Measurements from ENCODE around the gene TMC7. TPM values are rescaled to one million over a fixed set of nuclear protein-coding genes. Genes with fewer than 3 reads are reported as not detected.
A peak's percentile ranks its signal among the peaks of the same experiment; 100 is the strongest.

The TMC7 gene
- polyA plus RNA-seq, 6 donors from 2014 or later: not detected

GRCh38 chr16:19017179-19017578, 33.4 kb downstream of the TMC7 start:
- H3K27me3 Mint-ChIP-seq: peaks cover 0 to 8% (median 5%) of the 10 kb centered on the region in 3 donors
- peaks cover 0 to 2% (median 0%) of the 10 kb centered on the region in 7 donors for H3K9me3 Mint-ChIP-seq
- H3K4me3 Mint-ChIP-seq: no peak overlapping the region
- ATAC-seq (ENCODE audit: low read depth in 2 of 2): no peak
- no peaks in the 10 kb centered on the region for H3K36me3 Mint-ChIP-seq
- H3K27ac Mint-ChIP-seq: no peak overlapping the region
- H3K4me1 Mint-ChIP-seq: no peaks in the 10 kb centered on the region
- DNase-seq: no peak

GRCh38 chr16:19020689-19021088, 37.0 kb downstream of the TMC7 start:
- peaks cover 0 to 13% (median 0%) of the 10 kb centered on the region in 3 donors for H3K27me3 Mint-ChIP-seq
- H3K9me3 Mint-ChIP-seq: no peaks in the 10 kb centered on the region
- no peak for ATAC-seq (ENCODE audit: low read depth in 2 of 2)
- no peaks in the 10 kb centered on the region for H3K4me1 Mint-ChIP-seq
- H3K4me3 Mint-ChIP-seq: no peak overlapping the region
- H3K27ac Mint-ChIP-seq: no peak overlapping the region
- no peaks in the 10 kb centered on the region for H3K36me3 Mint-ChIP-seq
- DNase-seq: no peak

GRCh38 chr16:19021747-19022146, 38.0 kb downstream of the TMC7 start:
- no peak overlapping the region for H3K4me3 Mint-ChIP-seq
- no peaks in the 10 kb centered on the region for H3K4me1 Mint-ChIP-seq
- no peaks in the 10 kb centered on the region for H3K9me3 Mint-ChIP-seq
- peaks cover 0 to 13% (median 0%) of the 10 kb centered on the region in 3 donors for H3K27me3 Mint-ChIP-seq
- DNase-seq (no peak), ATAC-seq (ENCODE audit: low read depth in 2 of 2) (no peak)
- H3K27ac Mint-ChIP-seq: no peak overlapping the region
- H3K36me3 Mint-ChIP-seq: no peaks in the 10 kb centered on the region

- DNase-seq (no peak), ATAC-seq (ENCODE audit: low read depth in 2 of 2) (no peak)
- H3K27ac Mint-ChIP-seq: no peak overlapping the region
- H3K27me3 Mint-ChIP-seq: peaks cover 0 to 13% (median 8%) of the 10 kb centered on the region in 3 donors
- H3K9me3 Mint-ChIP-seq: peaks cover 0 to 4% (median 0%) of the 10 kb centered on the region in 7 donors
- no peaks in the 10 kb centered on the region for H3K4me1 Mint-ChIP-seq
- no peaks in the 10 kb centered on the region for H3K36me3 Mint-ChIP-seq
- no peak overlapping the region for H3K4me3 Mint-ChIP-seq
Measured at GRCh38 chr16:19027416-19027815, 43.7 kb downstream of the TMC7 start.

GRCh38 chr16:19029980-19030379, 46.2 kb downstream of the TMC7 start:
- Mint-ChIP-seq H3K9me3 (peaks cover 0 to 7% (median 6%) of the 10 kb centered on the region in 7 donors), H3K4me3 (no peak overlapping the region), H3K36me3 (no peaks in the 10 kb centered on the region), H3K27ac (no peak overlapping the region), H3K4me1 (no peaks in the 10 kb centered on the region), H3K27me3 (peaks cover 0 to 13% (median 3%) of the 10 kb centered on the region in 3 donors)
- ATAC-seq (ENCODE audit: low read depth in 2 of 2): no peak
- DNase-seq: no peak

GRCh38 chr16:19031738-19032137, 48.0 kb downstream of the TMC7 start:
- H3K36me3 Mint-ChIP-seq: peaks cover 0 to 6% of the 10 kb centered on the region in 2 donors
- H3K27ac Mint-ChIP-seq: no peak overlapping the region
- DNase-seq (no peak), ATAC-seq (ENCODE audit: low read depth in 2 of 2) (no peak)
- no peak overlapping the region for H3K4me3 Mint-ChIP-seq
- no peaks in the 10 kb centered on the region for H3K4me1 Mint-ChIP-seq
- peaks cover 3 to 22% (median 12%) of the 10 kb centered on the region in 7 donors for H3K9me3 Mint-ChIP-seq
- peaks cover 0 to 13% (median 3%) of the 10 kb centered on the region in 3 donors for H3K27me3 Mint-ChIP-seq

GRCh38 chr16:19033761-19034160, 50.0 kb downstream of the TMC7 start:
- H3K27ac Mint-ChIP-seq: no peak overlapping the region
- DNase-seq: no peak
- H3K27me3 Mint-ChIP-seq: peaks cover 0 to 13% (median 3%) of the 10 kb centered on the region in 3 donors
- ATAC-seq (ENCODE audit: low read depth in 2 of 2): no peak
- H3K9me3 Mint-ChIP-seq: peaks cover 3 to 38% (median 18%) of the 10 kb centered on the region in 7 donors
- H3K4me3 Mint-ChIP-seq: no peak overlapping the region
- H3K36me3 Mint-ChIP-seq: peaks cover 0 to 8% of the 10 kb centered on the region in 2 donors
- no peaks in the 10 kb centered on the region for H3K4me1 Mint-ChIP-seq

GRCh38 chr16:19040400-19040799, 56.7 kb downstream of the TMC7 start:
- no peak overlapping the region for H3K4me3 Mint-ChIP-seq
- H3K36me3 Mint-ChIP-seq: peaks cover 0 to 8% of the 10 kb centered on the region in 2 donors
- no peak overlapping the region for H3K27ac Mint-ChIP-seq
- H3K27me3 Mint-ChIP-seq: peaks cover 4 to 7% (median 5%) of the 10 kb centered on the region in 3 donors
- H3K4me1 Mint-ChIP-seq: no peaks in the 10 kb centered on the region
- ATAC-seq (ENCODE audit: low read depth in 2 of 2) (no peak), DNase-seq (no peak)
- H3K9me3 Mint-ChIP-seq: peaks cover 3 to 28% (median 13%) of the 10 kb centered on the region in 7 donors

- peaks cover 0 to 3% (median 0%) of the 10 kb centered on the region in 7 donors for H3K9me3 Mint-ChIP-seq
- peaks cover 5 to 9% (median 7%) of the 10 kb centered on the region in 3 donors for H3K27me3 Mint-ChIP-seq
Measured at GRCh38 chr16:19044769-19045168, 61.0 kb downstream of the TMC7 start.

GRCh38 chr16:19046062-19046461, 62.3 kb downstream of the TMC7 start:
- H3K27ac Mint-ChIP-seq: no peak overlapping the region
- ATAC-seq (ENCODE audit: low read depth in 2 of 2) (no peak), DNase-seq (no peak)
- H3K27me3 Mint-ChIP-seq: peaks cover 4 to 7% (median 5%) of the 10 kb centered on the region in 3 donors
- H3K4me3 Mint-ChIP-seq: no peak overlapping the region
- H3K9me3 Mint-ChIP-seq: peaks cover 0 to 2% (median 0%) of the 10 kb centered on the region in 7 donors
- no peaks in the 10 kb centered on the region for H3K36me3 Mint-ChIP-seq
- no peaks in the 10 kb centered on the region for H3K4me1 Mint-ChIP-seq

More at GRCh38 chr16:19044769-19045168, 61.0 kb downstream of the TMC7 start:
- no peaks in the 10 kb centered on the region for H3K4me1 Mint-ChIP-seq
- H3K4me3 Mint-ChIP-seq: no peak overlapping the region
- ATAC-seq (ENCODE audit: low read depth in 2 of 2) (no peak), DNase-seq (no peak)
- H3K36me3 Mint-ChIP-seq: no peaks in the 10 kb centered on the region
- H3K27ac Mint-ChIP-seq: peak overlapping the region in 1 of 6 donors; percentile 42

- H3K4me1 Mint-ChIP-seq: peaks cover 3 to 6% (median 5%) of the 10 kb centered on the region in 3 donors
- ATAC-seq (ENCODE audit: low read depth in 2 of 2): no peak
- no peaks in the 10 kb centered on the region for H3K9me3 Mint-ChIP-seq
- peaks cover 5 to 17% (median 14%) of the 10 kb centered on the region in 3 donors for H3K27me3 Mint-ChIP-seq
- no peak for DNase-seq
- H3K36me3 Mint-ChIP-seq: no peaks in the 10 kb centered on the region
- H3K27ac Mint-ChIP-seq: peak overlapping the region in 3 of 6 donors; percentile 28 to 44 (median 39)
- H3K4me3 Mint-ChIP-seq: no peak overlapping the region
Measured at GRCh38 chr16:19062706-19063105, 79.0 kb downstream of the TMC7 start.

GRCh38 chr16:19066988-19067348, 83.2 kb downstream of the TMC7 start:
- Mint-ChIP-seq H3K4me1 (peaks cover 10 to 17% (median 12%) of the 10 kb centered on the region in 3 donors), H3K36me3 (peaks cover 0 to 4% of the 10 kb centered on the region in 2 donors), H3K4me3 (peak overlapping the region; percentile 85 to 99 (median 95)), H3K27me3 (peaks cover 0 to 9% (median 7%) of the 10 kb centered on the region in 3 donors), H3K27ac (peak overlapping the region; percentile 98 to 100 (median 100)), H3K9me3 (no peaks in the 10 kb centered on the region)
- ATAC-seq (ENCODE audit: low read depth in 2 of 2) (no peak), DNase-seq (no peak)

GRCh38 chr16:19067349-19068236, 83.9 kb downstream of the TMC7 start, which contains the start of gene COQ7:
Gene COQ7, plus strand, starts transcription at chr16:19067614. Its CDS starts 51 bp downstream, at chr16:19067665.
- DNase-seq (peak; percentile 99), ATAC-seq (ENCODE audit: low read depth in 2 of 2) (peak; percentile 80 to 81)
- peaks cover 0 to 9% (median 6%) of the 10 kb centered on the region in 3 donors for H3K27me3 Mint-ChIP-seq
- peaks cover 10 to 17% (median 12%) of the 10 kb centered on the region in 3 donors for H3K4me1 Mint-ChIP-seq
- peak within 1 kb of the TSS; percentile 85 to 99 (median 95) for H3K4me3 Mint-ChIP-seq
- H3K9me3 Mint-ChIP-seq: no peaks in the 10 kb centered on the region
- H3K36me3 Mint-ChIP-seq: peaks cover 0 to 5% of the 10 kb centered on the region in 2 donors
- H3K27ac Mint-ChIP-seq: peak within 1 kb of the TSS; percentile 98 to 100 (median 100)

Data from naive B cell (primary cell).